GM19023 (cell line): ENCODE results near the gene MARCHF3.
"Not testable (repeated sequence)": the region's sequence is repeated elsewhere in the genome, so short reads cannot be mapped to it uniquely, and the experiment has no call there.

Experiments
- ATAC-seq: cut with Tn5 transposase; IDR thresholded peaks from one replicate; pipeline ENCODE4 v1.9.1; 2021; ENCODE audit warnings: mild to moderate bottlenecking, moderate library complexity; ENCODE audit not compliant: unreplicated experiment

MARCHF3 gene

DNA sequence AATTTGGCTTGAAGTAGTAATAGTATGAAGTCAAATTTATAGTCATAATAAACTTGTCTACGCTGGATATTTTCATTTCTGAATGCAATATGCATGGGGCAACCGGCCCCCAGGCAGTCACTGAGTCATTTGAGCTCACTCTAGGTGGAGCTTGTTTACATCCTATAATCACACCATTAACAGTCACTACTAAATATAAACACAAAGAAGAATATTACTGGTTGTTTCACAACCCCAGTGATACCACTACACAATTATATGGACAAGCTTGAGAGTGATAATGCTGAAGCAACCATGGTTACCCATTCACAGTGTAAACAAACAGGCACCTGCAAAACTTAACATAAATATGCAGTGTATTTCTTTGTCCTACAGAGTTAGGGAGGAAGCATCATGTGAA lies 68.7 kb downstream of the MARCHF3 start:
- peak; percentile 58 for ATAC-seq

- ATAC-seq = no peak
Measured at GRCh38 chr5:126961128-126961527, 69.2 kb downstream of the MARCHF3 start.

GRCh38 chr5:126959188-126959587 lies 71.2 kb downstream of the MARCHF3 start:
- ATAC-seq = no peak

- ATAC-seq = no peak
Measured at GRCh38 chr5:126956991-126957390, 73.4 kb downstream of the MARCHF3 start.

GRCh38 chr5:126954981-126955380 lies 75.4 kb downstream of the MARCHF3 start:
- no peak for ATAC-seq

GRCh38 chr5:126953640-126954039 lies 76.7 kb downstream of the MARCHF3 start:
- no peak for ATAC-seq

- no peak for ATAC-seq
Measured at GRCh38 chr5:126949475-126949874, 80.9 kb downstream of the MARCHF3 start.

- ATAC-seq = no peak
Measured at GRCh38 chr5:126948453-126948852, 81.9 kb downstream of the MARCHF3 start.

DNA sequence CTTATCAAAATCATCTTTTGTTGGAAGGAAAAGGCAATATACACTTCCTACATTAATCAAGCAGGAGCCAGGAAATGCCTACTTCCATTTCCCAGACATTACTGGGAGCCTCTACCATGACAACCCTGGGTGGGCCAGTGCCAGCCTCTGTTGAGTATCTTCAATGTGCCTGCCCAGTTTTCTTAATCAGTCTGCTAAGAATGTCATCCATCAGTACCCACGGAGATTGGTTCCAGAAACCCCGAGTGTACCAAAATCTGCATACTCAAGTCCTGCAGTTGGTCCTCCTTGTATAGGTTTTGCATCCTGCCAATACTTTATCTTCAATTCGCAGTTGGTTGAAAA lies 82.4 kb downstream of the MARCHF3 start:
- no peak for ATAC-seq

GRCh38 chr5:126947146-126948010 lies 83.0 kb downstream of the MARCHF3 start:
- peak; percentile 85 for ATAC-seq

GRCh38 chr5:126942908-126943307 lies 87.5 kb downstream of the MARCHF3 start:
- ATAC-seq = not testable (repeated sequence)

- no peak for ATAC-seq
Measured at GRCh38 chr5:126941403-126941802, 89.0 kb downstream of the MARCHF3 start.

DNA sequence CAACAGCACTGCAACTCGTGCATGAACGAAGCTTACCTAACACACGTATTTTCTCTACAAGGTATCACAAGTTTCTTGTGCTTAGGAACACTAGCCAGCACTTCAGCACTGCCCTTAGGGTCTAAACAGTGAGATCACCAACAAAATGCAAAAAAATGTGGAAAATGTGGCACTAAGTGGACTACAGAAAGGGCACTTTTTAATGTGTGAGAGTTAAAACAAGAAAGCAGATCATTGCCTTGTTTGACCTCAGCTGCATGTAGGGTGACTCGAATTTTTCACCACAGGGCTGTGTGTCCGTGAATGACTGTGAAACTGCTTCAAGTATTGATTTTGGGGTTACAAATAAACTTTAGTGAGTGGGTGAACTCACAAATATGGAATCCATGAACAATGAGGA lies 90.5 kb downstream of the MARCHF3 start:
- no peak for ATAC-seq

- ATAC-seq = no peak
Measured at GRCh38 chr5:126938466-126938865, 91.9 kb downstream of the MARCHF3 start.

DNA sequence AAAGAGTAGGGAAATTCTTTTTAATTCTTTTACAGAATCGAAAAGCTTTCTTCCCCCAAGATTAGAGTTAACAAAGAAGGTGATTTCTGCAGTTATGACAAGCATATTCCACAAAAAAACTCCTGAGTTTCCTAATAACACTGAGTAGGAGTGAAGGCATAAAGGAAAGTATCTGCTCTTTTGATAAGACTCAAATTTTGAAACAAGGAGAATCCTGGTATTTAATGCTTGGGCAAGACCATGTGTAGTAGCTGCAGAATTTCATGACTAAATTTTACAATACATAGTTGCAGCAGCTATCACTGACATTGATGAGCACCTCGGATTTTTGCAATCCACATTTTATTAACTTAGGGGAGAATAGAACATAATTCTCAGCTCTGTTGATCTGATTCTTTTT lies 92.6 kb downstream of the MARCHF3 start:
- no peak for ATAC-seq

- no peak for ATAC-seq
Measured at GRCh38 chr5:126936775-126937418, 93.5 kb downstream of the MARCHF3 start.

GRCh38 chr5:126931963-126932660 lies 98.2 kb downstream of the MARCHF3 start:
- no peak for ATAC-seq

- ATAC-seq = no peak
Measured at GRCh38 chr5:126928041-126928440, 102.3 kb downstream of the MARCHF3 start.

DNA sequence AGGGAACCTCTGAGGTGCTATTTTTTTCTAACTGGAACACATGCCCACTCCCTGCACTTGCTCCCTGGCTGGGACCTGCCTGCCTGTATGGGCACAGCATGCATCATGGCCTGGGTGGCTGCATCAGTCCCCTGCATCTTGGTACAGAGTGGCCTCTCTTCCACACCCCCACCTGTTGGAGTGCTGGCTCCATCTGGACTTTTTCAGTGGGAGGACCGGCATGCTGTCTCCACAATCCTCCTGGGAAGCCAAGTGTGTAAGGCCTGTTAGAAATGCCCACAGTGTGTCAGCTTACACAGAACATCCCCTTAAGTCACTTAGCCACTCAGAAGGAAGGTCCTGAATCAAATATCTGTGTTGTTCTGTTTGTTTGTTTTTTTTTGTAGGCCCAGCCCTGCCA lies 102.9 kb downstream of the MARCHF3 start:
- ATAC-seq = no peak

GRCh38 chr5:126926187-126926586 lies 104.2 kb downstream of the MARCHF3 start:
- ATAC-seq = no peak

DNA sequence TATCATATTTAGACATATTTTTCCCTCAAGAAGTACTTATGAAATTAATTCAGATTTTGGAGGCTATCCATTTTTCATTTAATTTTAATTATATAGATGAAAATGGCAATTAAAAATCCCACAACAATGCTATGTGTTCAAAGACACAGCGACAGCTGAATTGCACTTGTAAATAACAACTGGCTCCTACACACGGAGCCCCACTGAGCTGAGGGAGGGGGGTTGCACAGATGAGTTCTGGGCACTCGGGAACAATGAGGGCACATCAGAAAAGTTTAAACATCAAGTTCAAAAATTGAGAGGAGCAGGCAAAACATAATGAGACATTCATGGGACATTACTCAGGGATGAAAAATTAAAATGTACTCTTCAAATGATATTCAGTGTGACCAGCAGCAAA lies 104.9 kb downstream of the MARCHF3 start:
- ATAC-seq = no peak
